Right atrium auricular region (tissue), 2 donors: Measurements from ENCODE around the gene CHRNB1. TPM values are rescaled to one million over a fixed set of nuclear protein-coding genes. Genes with fewer than 3 reads are reported as not detected.

Experiments used
- DNase-seq: peaks from one replicate; pipeline ENCODE4 v3.0.0-alpha.2; 2019; ENCODE audit warnings: low spot score
- H3K27ac ChIP-seq, 2 donors: fragments of 200-600 bp; sonication (generic); 1 replicate in 1 of 2; 2 replicates in 1 of 2; pipeline ENCODE4 v1.5.1; 2016 to 2019
- H3K27me3 ChIP-seq, 2 donors: fragments of 200-600 bp; sonication (generic); one replicate each; pipeline versions ENCODE4 v1.5.1 to v1.6.0; 2017 to 2019
- H3K36me3 ChIP-seq: fragments of 200-600 bp; sonication (generic); one replicate; pipeline ENCODE4 v1.5.1; 2016
- H3K4me1 ChIP-seq, 2 donors: fragments of 200-600 bp; sonication (generic); one replicate each; pipeline versions ENCODE4 v1.5.1 to v1.6.0; 2017 to 2019
- H3K4me3 ChIP-seq, 2 donors: fragments of 200-600 bp; sonication (generic); 1 replicate in 1 of 2; 2 replicates in 1 of 2; pipeline ENCODE4 v1.5.1; 2017 to 2019; ENCODE audit warnings: mild to moderate bottlenecking in 1 of 2, moderate library complexity in 1 of 2
- H3K9me3 ChIP-seq, 2 donors: fragments of 200-600 bp; sonication (generic); one replicate each; pipeline ENCODE4 v1.5.1; 2019
- total RNA-seq, 2 donors: library from RNA; depleted of rRNA; stranded (reverse); fragments of >200 nt; gene quantifications; one replicate each; pipeline ENCODE4 v1.1.0, GENCODE V29; 2016
- TF ChIP-seq, protein P1 (sequence below), 2 donors: fragments of 200-600 bp; sonication (generic); IDR thresholded peaks; one replicate each; pipeline ENCODE4 v1.5.1; 2019; ENCODE audit warnings: antibody characterized with exemption in 2 of 2

CHRNB1 gene
- total RNA-seq, 2 donors from 2014 or later = 15.8 to 19.0 TPM

DNA sequence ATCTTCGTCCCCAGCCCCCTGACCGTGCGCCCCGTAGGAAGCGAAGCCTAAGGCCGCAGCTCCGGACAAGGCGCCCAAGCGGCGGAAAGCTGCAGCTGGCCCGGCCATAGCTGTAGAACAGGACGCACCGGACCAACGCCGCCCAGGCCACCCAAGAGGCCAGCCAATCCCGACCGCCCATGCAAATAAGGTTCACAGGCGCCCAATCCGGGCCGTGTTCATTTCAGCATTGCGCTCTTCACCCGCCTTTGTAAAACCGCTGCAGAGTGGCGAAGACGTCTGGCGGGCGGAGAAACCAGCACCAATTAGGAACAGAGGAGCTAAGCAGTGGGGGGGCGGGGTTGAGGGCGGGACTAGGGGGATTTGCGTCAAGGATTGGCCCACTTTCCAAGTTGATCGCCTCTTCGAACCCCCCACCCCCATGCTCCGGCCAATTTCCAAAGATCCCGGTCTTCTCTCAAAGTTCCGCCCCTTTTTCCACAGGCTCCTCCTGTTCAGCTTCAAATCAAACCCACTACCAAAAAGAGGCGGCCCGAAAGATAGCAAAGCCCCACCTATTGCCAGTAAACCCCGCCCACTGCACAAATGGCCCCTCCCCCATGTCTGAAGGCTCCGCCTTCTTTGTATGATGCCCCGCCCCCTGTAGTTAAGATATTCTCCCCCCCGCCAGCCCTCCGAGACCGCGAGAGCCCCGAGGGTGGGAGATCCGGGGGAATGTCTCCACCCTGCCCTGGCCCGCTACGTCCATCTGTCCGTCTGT is 40.7 kb upstream of the CHRNB1 start, which contains the start of gene TMEM256:
TMEM256 (minus strand) TSS at position 121 of the 760 bp plus-strand sequence; CDS start at position 108, 13 bp downstream.
- TF ChIP-seq, protein P1, sequence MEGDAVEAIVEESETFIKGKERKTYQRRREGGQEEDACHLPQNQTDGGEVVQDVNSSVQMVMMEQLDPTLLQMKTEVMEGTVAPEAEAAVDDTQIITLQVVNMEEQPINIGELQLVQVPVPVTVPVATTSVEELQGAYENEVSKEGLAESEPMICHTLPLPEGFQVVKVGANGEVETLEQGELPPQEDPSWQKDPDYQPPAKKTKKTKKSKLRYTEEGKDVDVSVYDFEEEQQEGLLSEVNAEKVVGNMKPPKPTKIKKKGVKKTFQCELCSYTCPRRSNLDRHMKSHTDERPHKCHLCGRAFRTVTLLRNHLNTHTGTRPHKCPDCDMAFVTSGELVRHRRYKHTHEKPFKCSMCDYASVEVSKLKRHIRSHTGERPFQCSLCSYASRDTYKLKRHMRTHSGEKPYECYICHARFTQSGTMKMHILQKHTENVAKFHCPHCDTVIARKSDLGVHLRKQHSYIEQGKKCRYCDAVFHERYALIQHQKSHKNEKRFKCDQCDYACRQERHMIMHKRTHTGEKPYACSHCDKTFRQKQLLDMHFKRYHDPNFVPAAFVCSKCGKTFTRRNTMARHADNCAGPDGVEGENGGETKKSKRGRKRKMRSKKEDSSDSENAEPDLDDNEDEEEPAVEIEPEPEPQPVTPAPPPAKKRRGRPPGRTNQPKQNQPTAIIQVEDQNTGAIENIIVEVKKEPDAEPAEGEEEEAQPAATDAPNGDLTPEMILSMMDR (IDR thresholded peaks at IDR 0.05) = no peak
- H3K4me1 ChIP-seq = peaks cover 0 to 27% of the 10 kb centered on the region in 2 donors
- H3K27ac ChIP-seq = peak within 1 kb of the TSS; percentile 91 to 94
- no peaks in the 10 kb centered on the region for H3K36me3 ChIP-seq
- peak; percentile 100 for DNase-seq
- no peaks in the 10 kb centered on the region for H3K27me3 ChIP-seq
- no peaks in the 10 kb centered on the region for H3K9me3 ChIP-seq
- H3K4me3 ChIP-seq = peak within 1 kb of the TSS; percentile 74 to 76

DNA sequence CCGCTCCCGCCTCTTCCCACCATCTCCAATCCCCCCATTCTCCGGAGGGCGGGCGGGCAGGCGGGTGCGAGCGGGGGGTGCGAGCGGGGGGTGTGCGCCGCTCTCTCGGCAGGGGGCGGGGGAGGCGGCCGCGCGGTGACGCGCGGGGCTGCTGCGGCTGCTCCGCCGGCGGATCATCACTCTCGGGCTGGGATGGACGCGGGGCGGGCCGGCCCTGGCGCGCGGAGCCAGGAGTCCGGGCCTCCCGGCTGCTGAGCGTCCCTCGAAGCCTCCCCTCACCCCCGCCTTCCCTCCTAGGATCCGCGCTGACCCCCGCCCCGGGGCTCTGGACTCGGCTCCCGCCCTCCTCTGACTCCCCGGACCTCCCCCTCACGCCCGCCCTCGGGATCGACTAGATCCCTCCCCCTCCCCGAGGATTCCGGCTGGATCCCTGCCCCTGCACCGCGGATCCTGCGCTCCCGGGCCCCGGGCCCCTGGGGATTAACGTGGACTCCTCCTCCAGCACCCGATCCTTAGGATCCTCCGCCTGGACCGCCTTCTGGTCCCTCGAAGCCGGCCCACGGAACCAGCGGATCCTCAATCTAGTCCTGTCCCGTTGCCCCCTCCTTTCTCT is 40.0 kb upstream of the CHRNB1 start:
- H3K4me3 ChIP-seq = peak overlapping the region; percentile 74 to 76
- peak overlapping the region; percentile 91 to 94 for H3K27ac ChIP-seq
- H3K27me3 ChIP-seq = no peaks in the 10 kb centered on the region
- peaks cover 0 to 27% of the 10 kb centered on the region in 2 donors for H3K4me1 ChIP-seq
- DNase-seq = peak; percentile 64
- TF ChIP-seq, protein P1 (IDR thresholded peaks at IDR 0.05) = no peak
- no peaks in the 10 kb centered on the region for H3K36me3 ChIP-seq
- H3K9me3 ChIP-seq = no peaks in the 10 kb centered on the region

DNA sequence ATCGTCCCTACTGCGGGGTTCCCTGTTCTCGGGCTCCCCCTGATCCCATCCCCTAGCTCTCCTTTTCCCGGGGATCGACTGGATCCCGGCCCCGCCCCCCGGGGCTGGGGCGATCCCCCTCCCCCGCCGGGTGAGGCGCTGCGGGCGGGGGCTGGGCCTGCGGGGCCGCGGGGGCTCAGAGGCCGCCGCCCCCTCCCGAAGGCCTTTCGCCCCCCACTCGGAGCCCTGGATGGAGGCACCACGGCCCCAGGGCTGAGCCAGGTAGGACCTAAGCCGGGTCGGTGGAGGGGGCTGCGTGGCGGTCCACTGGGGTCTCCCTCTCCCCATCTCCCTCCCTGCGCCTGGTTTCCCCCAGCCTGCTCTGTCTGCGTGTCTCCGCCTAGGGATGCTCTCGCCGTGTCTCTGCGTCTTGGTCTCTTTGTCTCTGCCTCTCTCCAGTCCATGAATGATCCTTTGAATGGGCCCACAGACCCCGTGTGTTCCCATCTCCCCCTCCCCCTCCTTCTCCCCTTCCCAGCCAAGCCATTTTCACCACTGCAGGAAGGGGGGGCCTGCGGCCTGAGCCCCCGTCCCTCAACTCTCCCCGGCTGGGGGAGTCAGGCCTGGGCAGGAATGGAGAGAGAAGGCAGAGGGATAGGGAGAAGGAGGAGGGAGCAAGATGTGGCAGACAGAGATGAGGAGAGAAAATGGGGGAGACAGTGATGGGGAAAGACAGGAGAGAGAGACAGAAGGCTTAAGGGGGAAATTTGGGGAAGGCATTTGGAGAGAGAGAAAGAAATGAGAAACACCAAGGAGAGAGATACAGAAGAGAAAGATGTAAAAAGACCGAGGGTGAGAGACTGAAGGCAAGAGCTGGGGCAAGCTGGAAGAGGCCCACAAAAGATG is 39.3 kb upstream of the CHRNB1 start:
- no peaks in the 10 kb centered on the region for H3K27me3 ChIP-seq
- H3K9me3 ChIP-seq = no peaks in the 10 kb centered on the region
- peak overlapping the region; percentile 91 to 94 for H3K27ac ChIP-seq
- no peaks in the 10 kb centered on the region for H3K36me3 ChIP-seq
- TF ChIP-seq, protein P1 (IDR thresholded peaks at IDR 0.05) = no peak
- peak overlapping the region; percentile 74 to 76 for H3K4me3 ChIP-seq
- peaks cover 0 to 27% of the 10 kb centered on the region in 2 donors for H3K4me1 ChIP-seq
- no peak for DNase-seq

DNA sequence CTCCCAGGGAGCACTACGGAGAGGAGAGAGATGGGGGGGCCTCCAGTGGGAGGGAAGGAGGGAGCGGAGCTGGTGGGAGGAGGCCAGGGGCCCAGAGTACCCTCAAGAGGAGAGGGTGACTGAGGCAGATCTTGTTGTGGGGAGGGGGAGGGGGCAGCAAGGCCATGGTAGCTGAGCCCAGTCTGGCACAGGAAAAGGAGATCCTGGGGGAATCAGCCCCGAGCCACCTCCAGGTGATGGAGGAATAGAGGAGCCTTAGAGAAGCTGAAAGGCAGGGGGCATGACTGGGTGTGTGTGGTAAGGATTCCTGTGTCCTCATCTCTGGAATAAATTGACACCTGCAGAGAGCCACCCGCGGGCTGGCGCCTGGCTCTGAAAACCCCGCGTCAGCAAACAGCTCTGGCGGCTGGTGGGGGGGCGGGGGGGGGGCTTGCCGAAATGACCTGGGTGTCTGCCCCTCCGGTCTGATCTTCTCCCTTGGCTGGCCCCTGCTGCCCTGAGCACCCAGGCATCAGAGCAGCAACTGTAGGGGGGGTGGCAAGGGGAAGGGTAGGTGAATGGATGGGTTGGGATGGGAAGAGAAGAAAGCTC is 38.5 kb upstream of the CHRNB1 start:
- Histone ChIP-seq H3K4me3 (no peak overlapping the region), H3K36me3 (no peaks in the 10 kb centered on the region), H3K9me3 (no peaks in the 10 kb centered on the region), H3K27ac (peak overlapping the region; percentile 91 to 94), H3K4me1 (peaks cover 0 to 27% of the 10 kb centered on the region in 2 donors), H3K27me3 (no peaks in the 10 kb centered on the region)
- TF ChIP-seq, protein P1 (IDR thresholded peaks at IDR 0.05) = no peak
- DNase-seq = no peak

DNA sequence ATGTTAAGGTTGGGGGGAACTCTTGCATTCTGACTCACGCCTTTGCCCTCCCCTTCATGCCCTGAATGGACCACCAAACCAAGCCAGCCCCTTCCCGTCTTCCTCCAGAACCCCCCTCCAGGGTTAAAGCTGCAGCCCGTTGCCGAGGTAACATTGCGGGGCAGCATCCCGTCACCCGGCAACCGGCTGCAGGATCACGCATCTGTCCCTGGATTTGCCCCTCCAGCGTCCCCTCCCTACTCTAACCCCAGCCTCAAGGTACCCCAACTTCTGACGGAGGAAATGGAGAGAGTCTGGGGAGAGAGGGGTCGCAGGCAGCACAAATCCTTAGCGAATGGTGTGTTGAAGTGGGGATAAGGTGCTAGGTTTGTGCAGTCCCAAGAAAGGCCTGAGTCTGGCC is 37.8 kb upstream of the CHRNB1 start:
- Histone ChIP-seq H3K9me3 (no peaks in the 10 kb centered on the region), H3K4me1 (peaks cover 0 to 26% of the 10 kb centered on the region in 2 donors)
- TF ChIP-seq, protein P1 (IDR thresholded peaks at IDR 0.05) = no peak

More for the DNA sequence above, 37.8 kb upstream of the CHRNB1 start:
- Histone ChIP-seq H3K27me3 (no peaks in the 10 kb centered on the region), H3K36me3 (no peaks in the 10 kb centered on the region), H3K4me3 (no peak overlapping the region), H3K27ac (no peak overlapping the region)
- no peak for DNase-seq
